T-helper 22 cell (primary cell): ENCODE results near the gene ARHGEF10L.
"Not testable (repeated sequence)": the region's sequence is repeated elsewhere in the genome, so short reads cannot be mapped to it uniquely, and the experiment has no call there.

ENCODE experiments used
- DNase-seq: peaks from one replicate; pipeline ENCODE4 v3.0.0-alpha.2; 2020; ENCODE audit warnings: low read depth

ARHGEF10L gene

GRCh38 chr1:17609529-17609928 is 70.0 kb downstream of the ARHGEF10L start:
- DNase-seq = no peak

- no peak for DNase-seq
Observed at GRCh38 chr1:17610085-17610484, 70.6 kb downstream of the ARHGEF10L start.

- no peak for DNase-seq
Observed at GRCh38 chr1:17610713-17611112, 71.2 kb downstream of the ARHGEF10L start.

GRCh38 chr1:17611991-17612390 is 72.5 kb downstream of the ARHGEF10L start:
- DNase-seq = no peak

GRCh38 chr1:17612831-17613230 is 73.3 kb downstream of the ARHGEF10L start:
- no peak for DNase-seq

- no peak for DNase-seq
Observed at GRCh38 chr1:17614586-17614985, 75.1 kb downstream of the ARHGEF10L start.

GRCh38 chr1:17615157-17615556 is 75.7 kb downstream of the ARHGEF10L start:
- no peak for DNase-seq

GRCh38 chr1:17615959-17616358 is 76.5 kb downstream of the ARHGEF10L start:
- no peak for DNase-seq

GRCh38 chr1:17616731-17617279 is 77.3 kb downstream of the ARHGEF10L start:
- no peak for DNase-seq

- no peak for DNase-seq
Observed at GRCh38 chr1:17617787-17618557, 78.5 kb downstream of the ARHGEF10L start.

- no peak for DNase-seq
Observed at GRCh38 chr1:17618558-17619247, 79.2 kb downstream of the ARHGEF10L start.

- no peak for DNase-seq
Observed at GRCh38 chr1:17620448-17620847, 81.0 kb downstream of the ARHGEF10L start.

GRCh38 chr1:17621691-17622090 is 82.2 kb downstream of the ARHGEF10L start:
- no peak for DNase-seq

- DNase-seq = no peak
Observed at GRCh38 chr1:17622823-17623222, 83.3 kb downstream of the ARHGEF10L start.

GRCh38 chr1:17624611-17625233 is 85.2 kb downstream of the ARHGEF10L start:
- DNase-seq = no peak

- no peak for DNase-seq
Observed at GRCh38 chr1:17627239-17628052, 87.9 kb downstream of the ARHGEF10L start.

- not testable (repeated sequence) for DNase-seq
Observed at GRCh38 chr1:17629046-17629445, 89.5 kb downstream of the ARHGEF10L start.

- DNase-seq = no peak
Observed at GRCh38 chr1:17629460-17629859, 90.0 kb downstream of the ARHGEF10L start.

- DNase-seq = no peak
Observed at GRCh38 chr1:17630048-17630830, 90.7 kb downstream of the ARHGEF10L start.

- DNase-seq = no peak
Observed at GRCh38 chr1:17630986-17631385, 91.5 kb downstream of the ARHGEF10L start.

- DNase-seq = no peak
Observed at GRCh38 chr1:17631410-17631809, 91.9 kb downstream of the ARHGEF10L start.
